ENCODE measurements around the gene PRKCA. TPM values are rescaled to one million over a fixed set of nuclear protein-coding genes. Genes with fewer than 3 reads are reported as not detected.

PRKCA gene
- polyA plus RNA-seq, 4 donors, result 14.1 to 24.5 (median 22.7) TPM

DNA sequence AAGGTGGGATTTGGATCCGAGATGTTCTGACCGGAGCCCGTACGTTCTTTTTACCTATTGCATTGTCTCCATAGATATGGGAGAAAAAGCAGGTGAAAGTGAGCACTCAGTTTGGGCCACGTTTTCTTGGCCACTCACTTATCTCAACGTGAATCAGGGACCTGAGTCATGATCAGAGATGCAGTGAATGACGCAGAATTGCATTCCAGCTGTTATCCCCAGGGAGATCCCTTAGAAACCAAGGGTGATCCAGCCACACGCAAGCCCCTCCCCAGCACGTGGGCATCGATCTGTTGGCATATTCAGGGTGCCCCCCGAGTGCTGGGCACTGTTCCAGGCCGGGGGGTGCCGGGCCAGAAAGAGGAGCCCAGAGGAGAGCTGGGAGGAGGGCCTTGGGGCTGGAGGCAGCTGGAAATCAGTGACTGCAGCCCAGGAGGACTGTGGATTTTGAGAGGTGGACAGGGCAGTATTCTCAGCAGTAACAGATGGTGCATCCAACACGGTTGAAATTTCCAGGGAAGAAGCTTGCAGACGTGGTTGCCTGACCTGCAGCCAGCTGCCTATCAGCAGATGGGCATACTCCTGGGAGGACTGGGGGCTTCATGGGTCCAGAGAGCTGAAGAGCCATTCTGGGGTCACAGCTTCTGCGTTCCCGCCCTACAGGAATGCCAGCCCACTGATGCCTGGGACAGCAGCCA is 445.3 kb downstream of the PRKCA start:
- DNase-seq (ENCODE audit: low read depth in 4 of 4, low spot score in 3 of 4), result no peak

DNA sequence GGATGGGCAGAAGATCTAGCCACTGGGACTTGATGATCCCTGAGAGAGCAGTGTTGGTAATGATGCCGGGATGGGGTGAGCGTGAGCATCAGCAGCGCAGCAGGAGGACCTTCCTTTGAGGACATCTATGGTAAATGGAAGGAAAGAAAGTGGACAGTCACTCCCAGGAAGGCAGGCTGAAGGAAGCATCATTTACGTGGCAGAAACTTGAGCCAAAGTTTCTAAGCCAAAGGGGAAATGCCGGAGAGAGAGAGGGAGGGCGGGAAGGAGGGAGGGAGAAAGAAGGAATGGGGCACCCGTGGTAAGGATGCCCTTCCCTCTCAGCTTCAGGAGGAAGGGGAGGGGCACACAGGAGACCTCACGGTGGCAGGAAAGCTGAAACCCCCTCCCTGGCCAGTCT is 446.2 kb downstream of the PRKCA start:
- no peak for DNase-seq (ENCODE audit: low read depth in 4 of 4, low spot score in 3 of 4)

DNA sequence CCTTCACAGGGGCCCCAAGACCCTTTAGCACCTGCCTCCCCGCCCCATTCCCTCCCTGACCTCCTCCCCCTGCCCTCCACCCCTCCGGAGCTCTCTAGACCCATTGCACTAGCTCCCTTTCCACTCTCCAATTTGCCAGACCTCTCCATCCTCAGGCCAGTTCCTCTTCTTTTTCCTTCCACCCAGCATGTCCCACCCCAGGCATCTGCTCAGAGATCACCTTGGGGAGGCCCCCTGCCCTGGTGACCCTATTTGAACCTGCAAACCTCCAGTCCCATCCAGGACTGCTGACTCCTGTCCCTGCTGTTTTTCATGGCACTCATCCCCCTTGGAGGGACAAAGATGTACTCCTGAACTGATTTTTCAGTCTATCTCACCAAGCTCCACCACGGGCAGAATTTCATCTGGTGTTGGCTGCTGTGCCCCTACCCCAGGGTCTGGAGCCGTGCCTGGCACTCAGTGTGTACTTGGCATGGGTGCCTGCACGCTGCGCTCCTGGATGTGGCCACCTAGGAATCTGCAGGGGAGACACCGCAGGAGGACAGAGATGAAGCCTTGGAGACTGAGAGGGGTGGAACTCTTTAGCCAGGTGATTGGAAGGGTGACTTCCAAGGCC is 446.9 kb downstream of the PRKCA start:
- no peak for DNase-seq (ENCODE audit: low read depth in 4 of 4, low spot score in 3 of 4)

DNA sequence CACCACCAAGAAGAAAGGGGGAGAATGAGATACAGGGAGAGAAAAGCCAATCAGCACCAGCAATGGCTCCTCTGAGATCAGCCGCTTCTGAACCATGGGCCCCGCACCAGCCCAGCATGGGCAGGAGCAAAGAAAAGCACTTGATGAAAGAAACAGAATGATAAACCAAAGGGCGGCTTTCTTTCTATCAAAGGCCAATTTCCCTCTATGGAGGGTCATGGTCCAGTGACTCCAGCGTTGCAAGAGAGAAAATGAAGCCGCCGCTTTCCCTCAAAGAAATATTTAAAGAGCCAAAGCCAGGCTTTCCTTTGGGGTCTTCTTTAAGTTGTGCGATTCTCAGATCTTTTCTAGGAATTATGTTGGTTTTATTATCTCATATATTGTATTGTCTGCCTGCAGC is 447.7 kb downstream of the PRKCA start:
- no peak for DNase-seq (ENCODE audit: low read depth in 4 of 4, low spot score in 3 of 4)

DNA sequence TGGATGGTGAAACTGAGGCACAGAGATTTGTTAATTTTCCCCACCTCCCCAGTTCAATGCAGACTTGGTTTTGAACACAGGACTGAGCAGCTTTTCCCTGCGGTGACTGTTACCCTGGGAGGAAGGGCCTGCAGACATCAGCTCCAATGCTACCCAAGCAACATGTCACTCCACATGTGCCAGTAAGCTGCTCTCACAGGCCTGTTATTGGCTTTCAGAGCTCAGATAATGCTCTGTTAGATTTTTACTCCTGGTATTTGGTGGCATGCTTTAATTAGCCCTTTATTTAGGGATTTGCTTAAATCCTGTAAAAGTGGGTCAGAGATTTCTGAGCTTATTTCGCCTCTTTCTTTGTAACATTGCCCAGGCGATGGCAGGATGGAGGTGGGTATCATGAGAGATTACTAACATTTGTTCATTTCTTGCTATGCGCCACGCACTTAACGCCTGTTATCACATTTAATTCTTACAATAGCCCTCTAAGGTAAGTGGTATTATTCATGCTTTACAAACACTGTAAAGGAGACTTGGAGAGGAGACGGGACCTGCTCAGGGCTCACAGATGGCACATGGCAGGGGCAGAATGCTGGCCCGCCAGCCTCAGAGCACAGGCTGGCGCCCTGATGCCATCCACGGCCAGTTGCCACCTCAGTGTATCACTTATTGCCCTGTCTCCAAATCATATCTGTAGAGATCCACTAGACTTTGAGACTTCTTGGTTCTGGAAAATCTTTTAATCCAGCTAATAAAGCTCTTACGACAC is 448.5 kb downstream of the PRKCA start:
- no peak for DNase-seq (ENCODE audit: low read depth in 4 of 4, low spot score in 3 of 4)

DNA sequence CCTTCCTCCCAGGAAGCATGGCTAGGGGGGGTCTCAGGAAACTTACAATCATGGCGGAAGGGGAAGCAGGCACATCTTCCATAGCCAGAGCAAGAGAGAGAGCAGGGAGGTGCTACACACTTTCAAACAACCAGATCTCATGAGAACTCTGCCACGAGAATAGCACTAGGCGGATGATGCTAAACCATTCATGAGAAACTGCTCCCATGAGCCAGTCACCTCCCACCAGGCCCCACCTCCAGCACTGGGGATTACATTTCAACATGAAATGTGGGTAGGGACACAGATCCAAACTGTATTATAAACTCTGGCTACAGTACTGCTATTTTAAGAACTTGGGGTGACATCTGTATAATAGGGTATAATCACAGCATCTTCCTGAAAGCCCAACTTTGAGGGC is 449.4 kb downstream of the PRKCA start:
- DNase-seq (ENCODE audit: low read depth in 4 of 4, low spot score in 3 of 4), result no peak

DNA sequence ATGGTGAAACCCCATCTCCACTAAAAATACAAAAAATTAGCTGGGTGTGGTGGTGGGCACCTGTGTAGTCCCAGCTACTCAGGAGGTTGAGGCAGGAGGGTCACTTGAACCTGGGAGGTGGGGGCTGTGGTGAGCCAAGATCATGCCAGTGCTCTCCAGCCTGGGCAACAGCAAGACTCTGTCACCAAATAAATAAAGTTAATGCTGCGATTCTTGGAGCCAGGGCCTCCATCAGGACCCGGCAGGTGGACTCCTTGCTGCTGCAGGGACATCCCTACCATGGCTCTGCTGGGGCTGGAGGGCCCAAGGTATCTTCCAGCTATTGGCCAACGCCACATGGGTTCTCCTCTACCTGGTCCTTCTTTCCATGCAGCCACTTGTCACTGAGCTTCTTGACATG is 450.0 kb downstream of the PRKCA start:
- no peak for DNase-seq (ENCODE audit: low read depth in 4 of 4, low spot score in 3 of 4)

DNA sequence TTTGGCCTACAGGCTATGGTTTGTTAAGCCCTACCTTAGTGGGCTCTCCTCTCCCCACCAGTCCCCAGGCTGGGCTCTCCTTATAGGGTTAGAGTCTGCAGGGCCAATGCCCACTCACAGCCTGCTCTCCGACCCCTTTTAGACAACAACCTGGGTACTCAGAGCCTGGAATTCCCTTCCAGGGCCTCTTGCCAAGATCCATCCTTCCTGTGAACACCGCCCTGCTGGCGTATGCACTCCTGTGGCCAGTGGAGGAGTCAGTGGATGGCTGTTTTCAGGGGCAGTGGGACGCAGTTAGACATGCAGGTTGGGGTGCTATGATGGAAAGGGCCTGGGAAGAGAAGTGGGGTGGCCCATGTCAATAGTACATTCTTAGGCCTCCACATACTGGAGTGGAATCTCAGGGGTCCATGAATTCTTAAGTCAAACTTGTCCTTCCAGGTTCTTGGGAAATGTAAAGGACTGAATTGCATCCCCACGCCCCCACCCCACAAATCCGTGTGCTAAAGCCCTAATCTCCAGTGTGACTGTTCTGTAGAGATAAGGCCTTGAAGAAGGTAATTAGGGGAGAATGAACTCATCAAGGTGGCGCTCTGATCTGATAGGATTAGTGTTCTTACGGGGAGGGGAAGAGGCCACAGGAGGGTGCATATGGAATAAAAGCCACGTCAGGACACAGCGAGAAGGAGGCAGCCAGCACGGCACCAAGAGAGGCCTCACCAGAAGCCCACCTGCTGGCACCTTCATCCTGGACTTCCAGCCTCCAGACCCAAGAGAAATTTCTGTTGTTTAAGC is 450.9 kb downstream of the PRKCA start:
- no peak for DNase-seq (ENCODE audit: low read depth in 4 of 4, low spot score in 3 of 4)

DNA sequence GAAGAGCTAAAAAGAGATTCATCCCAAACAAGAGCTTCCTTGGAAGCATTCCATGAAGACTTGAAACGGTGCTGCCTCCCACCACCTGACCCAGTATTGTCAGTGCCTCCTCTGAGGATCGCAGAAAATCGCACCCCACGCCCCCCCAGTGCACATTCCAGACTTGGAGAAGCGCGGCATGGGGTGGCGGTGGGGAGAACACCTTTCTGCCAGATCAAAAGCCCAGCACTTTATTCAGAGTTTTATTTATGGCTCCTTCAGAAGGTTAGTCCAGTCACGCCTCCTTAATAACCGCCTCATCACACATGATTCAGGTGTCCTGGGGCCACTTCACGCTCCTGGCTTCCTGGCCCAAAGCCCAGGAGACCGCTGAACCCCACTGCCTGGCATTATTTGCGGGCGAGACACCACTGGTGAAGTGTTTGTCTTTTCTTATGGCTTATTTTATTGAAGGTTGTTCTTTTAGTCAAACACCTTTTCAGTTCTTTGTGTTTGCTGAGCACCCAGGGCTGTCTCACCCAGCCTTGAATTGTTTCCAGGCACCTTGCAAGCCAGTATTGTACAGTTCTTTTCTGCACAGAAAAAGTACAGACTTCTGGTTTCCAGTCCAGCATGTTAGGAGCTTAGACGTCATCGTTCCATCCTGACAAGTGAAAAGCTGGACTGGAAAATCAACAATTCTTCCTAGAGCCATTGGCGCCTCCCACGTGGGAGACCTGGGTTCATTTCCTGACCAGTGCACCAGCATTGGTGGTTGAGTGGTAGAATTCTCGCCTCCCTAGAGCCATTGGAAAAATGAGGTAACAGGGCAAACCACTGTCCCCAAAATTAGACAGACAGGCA is 452.9 kb downstream of the PRKCA start:
- DNase-seq (ENCODE audit: low read depth in 4 of 4, low spot score in 3 of 4), result no peak

DNA sequence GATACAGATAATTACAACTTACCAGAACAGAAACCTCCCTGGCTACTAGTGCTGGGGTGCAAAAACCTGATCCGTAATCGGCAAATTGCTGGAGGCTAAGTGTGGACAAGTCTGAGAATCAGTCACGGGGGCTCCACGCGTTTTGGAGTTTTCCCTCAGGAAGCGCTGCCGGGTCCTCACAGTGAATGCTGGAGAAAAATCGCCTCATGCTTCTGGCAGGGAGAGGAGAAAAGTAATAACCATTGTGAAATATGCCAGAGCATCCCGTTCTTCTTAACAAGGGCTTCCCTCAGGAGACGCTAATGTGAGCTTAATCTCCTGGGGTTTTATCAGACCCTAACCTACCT is 453.5 kb downstream of the PRKCA start:
- DNase-seq (ENCODE audit: low read depth in 4 of 4, low spot score in 3 of 4), result no peak

DNA sequence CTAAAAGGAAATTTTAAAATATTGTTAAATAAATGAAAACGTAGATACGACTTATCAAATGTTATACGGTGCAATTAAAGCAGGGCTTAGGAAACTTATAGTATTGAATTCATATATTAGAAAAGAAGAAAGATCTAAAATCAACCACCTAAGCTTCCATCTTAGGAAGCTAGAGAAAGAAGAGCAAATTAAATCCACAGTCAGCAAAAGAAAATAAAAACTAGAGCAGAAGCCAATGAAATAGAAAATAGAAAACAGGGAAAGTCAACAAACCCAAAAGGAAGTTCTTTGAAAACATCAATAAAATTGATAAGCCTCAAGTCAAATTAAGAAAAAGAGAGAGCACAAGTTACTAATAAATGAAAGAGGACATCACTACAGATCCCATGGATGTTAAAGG is 457.9 kb downstream of the PRKCA start:
- no peak for DNase-seq (ENCODE audit: low read depth in 4 of 4, low spot score in 3 of 4)

DNA sequence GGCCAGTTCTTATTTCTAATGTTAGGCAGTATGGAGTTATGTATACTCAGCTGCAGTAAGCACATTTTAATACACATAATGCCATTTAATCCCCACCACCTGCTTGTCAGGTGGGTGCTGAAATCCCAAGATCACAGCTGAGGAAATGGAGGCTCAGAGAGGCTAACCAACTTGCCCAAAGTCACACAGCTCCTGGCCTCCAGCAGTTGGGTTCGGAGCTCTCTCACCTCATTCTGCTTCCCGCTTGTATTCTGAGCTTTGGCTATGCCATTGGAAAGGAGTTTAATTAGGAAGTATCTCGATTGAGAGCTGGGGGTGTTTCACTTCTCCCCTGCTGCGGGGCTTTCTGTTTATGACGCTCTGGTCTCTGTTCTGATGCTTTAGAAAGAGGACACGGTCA is 459.9 kb downstream of the PRKCA start:
- no peak for DNase-seq (ENCODE audit: low read depth in 4 of 4, low spot score in 3 of 4)

DNA sequence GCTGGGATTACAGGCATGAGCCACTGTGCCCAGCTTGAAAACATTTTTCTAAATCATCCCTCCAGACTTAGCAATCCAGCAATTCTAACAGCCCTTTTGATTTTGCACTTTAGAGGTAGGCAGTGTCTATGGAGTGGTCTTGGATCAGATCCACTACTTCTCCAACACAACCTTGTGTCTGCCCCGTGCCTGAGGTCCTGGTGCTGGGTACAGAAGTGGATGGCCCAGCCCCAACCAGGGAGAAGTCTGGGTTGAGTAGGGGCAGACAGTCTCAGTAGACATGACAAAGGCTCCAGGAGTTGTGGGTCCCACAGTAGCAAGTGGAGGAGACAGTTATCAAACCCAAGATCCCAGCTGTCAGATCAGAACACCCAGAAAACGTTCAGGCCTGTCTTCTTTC is 460.6 kb downstream of the PRKCA start:
- no peak for DNase-seq (ENCODE audit: low read depth in 4 of 4, low spot score in 3 of 4)

DNA sequence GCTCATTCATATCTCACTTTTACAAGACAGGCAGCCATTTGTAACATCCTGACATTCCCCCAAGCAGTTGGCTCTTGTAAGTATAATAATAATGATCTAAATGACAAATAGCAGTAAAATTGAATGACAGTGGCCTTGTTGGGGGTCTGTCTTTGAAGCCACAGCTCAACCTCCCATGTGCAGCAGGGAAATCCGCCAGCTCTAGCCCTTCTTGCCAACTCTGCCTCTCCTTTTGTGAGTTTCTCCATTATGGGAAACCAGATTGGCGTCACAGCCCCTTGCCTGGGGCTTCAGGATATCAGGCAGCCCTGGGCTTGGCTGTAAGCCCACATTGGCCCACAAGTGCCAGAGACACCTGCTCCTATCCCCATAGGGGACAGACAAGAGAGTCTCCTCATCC is 462.1 kb downstream of the PRKCA start:
- DNase-seq (ENCODE audit: low read depth in 4 of 4, low spot score in 3 of 4), result no peak

DNA sequence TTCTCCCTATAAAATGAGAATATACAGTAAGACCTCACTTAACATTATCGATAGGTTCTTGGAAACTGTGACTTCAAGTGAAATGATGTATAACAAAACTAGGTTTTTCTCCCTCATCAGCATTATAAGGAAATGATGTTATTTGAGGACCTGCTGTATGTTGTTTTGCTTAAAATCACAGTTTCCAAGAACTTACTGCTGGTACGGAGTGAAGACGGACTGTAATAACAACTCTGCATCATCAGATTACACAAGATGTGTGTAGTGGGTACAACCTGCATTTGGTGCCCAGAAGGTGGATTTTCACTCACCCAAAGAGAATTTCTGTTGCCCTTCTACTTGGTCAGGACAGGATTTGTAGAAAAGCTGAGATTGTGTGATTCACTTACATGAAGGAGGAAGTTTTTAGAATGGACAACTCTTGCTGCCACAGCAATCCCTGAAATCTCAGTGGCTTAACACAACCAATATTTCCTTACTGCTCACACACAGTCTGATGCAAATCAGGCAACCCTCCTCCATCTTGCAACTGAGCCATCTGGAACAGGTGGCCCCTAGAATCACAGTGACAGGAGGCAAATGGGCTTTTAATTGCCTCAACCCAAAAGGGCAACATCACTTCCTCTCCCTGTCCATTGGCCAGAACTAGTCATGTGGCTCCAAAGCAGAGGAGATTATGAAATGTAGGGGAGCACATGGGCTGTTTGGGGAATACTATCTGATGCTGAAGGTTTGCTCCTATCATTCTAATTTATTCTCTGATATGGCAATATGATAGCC is 464.9 kb downstream of the PRKCA start:
- DNase-seq (ENCODE audit: low read depth in 4 of 4, low spot score in 3 of 4), result no peak

DNA sequence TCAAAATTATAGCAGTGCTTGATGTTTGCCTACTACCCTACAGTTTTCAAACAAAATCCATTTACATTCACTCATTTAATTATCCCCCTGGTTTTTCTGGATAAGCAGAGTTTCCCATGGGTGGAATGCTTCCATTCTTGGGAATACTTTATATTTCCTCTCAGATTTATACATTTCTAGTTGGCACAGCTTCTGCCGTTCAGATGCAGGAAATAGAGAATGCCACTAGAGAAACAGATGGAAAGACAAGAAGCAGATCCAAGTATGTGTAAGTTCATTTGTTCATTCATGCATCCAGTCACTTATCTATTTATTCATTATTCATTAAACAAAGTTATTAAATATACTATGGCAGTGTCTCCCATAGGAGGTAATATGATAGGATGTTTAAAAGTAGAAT is 467.5 kb downstream of the PRKCA start:
- no peak for DNase-seq (ENCODE audit: low read depth in 4 of 4, low spot score in 3 of 4)

DNA sequence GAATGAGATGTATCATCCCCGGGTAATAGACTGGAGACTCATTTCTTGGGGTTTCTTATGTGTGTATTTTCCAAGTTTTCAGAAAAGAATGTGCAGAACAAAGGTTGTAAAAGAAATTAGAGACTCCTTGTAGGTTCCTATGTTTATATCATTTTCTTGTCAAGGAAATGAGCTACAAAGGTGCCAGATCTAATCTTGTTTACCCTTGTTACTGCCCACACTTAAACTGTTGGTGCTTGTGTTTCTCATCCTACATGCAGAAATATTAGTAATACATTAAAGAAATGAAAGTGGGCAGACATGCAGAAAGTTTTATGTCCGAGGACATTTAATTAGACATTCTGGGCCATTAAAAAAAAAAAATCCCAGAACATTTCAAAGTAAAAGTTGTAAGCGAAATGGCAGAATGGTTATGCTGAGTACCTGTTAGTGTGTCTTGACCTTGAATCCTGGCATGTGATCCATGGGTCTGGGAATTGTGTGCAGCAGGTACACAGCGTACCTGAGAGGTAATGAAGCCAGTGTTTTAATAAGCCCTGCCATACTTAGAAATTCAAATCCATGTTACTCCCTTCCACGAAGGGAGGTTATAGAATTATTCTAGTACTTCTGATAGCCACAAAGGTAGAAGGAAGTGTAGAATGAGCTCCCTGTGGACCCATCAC is 469.9 kb downstream of the PRKCA start:
- no peak for DNase-seq (ENCODE audit: low read depth in 4 of 4, low spot score in 3 of 4)

DNA sequence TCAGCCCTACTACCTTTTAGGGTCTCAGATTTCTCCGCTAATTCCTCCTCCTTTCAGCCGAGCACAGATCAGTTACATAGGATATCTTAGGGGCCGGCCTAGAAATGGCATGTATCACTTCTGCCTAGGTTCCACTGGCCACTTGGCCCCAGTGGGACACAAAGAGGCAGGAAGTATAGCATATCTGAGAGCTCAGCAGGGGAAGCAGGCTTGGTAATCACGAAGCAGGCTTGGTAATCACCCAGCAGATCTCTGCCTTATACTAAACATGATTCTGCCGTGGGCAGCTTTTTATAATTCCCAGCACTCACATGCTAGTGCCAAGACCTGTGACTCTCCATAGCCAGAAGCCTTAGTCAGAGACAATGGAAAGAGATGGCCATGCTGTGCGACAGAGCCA is 472.9 kb downstream of the PRKCA start:
- no peak for DNase-seq (ENCODE audit: low read depth in 4 of 4, low spot score in 3 of 4)

DNA sequence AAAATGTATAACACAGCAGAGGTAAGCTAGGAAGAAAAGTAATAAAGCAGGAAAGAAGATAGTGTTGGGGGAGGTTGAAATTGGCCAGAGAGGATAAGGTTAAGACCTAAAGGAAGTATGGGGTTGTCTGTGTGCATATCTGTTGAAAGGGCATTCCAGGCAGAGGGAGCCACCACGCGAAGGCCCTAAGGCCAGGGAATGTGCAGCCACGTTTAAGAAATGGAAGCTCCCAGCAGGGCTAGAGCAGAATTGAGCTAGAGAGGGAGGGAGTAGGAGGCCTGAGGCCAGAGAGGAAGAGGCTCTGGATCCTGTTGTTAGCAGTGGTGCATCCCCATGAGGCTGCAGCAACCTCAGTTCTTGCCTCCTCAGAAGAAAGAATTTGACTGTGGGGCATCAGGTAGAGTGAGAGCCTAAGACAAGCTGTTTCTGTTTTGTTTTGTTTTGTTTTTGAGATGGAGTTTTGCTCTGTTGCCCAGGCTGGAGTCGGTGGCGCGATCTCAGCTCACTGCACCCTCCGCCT is 473.5 kb downstream of the PRKCA start:
- no peak for DNase-seq (ENCODE audit: low read depth in 4 of 4, low spot score in 3 of 4)
